IMR-90 (cell line): Measurements from ENCODE around the gene HSPB6. TPM values are rescaled to one million over a fixed set of nuclear protein-coding genes. Genes with fewer than 3 reads are reported as not detected.

Source experiments
- ATAC-seq: fragments of 200-7000 bp; cut with Tn5 transposase; 2 replicates; pipeline ENCODE4 v1.9.1; 2020; ENCODE audit warnings: low read depth, mild to moderate bottlenecking, moderate library complexity
- BruUV-seq: library from RNA; stranded (reverse); fragments of 400-500 nt; replicated peaks from 2 replicates; lab custom pipeline; 2021; lab: Mats Ljungman, UMichigan
- CTCF ChIA-PET: fragments of 300-600 bp; formaldehyde crosslinking; extraction: SDS; loops from one replicate; lab custom pipeline; 2021; ENCODE audit warnings: antibody characterized with exemption; lab: Yijun Ruan, JAX
- POLR2A ChIA-PET: fragments of 300-600 bp; sonication (Branson Sonifier 250); formaldehyde crosslinking; loops from one replicate; lab custom pipeline; 2022; ENCODE audit warnings: antibody characterized with exemption; ENCODE audit not compliant: unreplicated experiment; lab: Charles Lee
- DNase-seq: peaks from one replicate; pipeline ENCODE4 v3.0.0; 2013
- H2AFZ ChIP-seq: replicated peaks from 2 replicates; pipeline ENCODE3; 2013; ENCODE audit warnings: low read length, mild to moderate bottlenecking; ENCODE audit not compliant: poor library complexity
- H2AK5ac ChIP-seq: 2 replicates; pipeline ENCODE4 v1.6.1; 2013; ENCODE audit warnings: low read depth, low read length, inconsistent platforms
- H2AK9ac ChIP-seq: replicated peaks from 2 replicates; pipeline ENCODE3; 2013; ENCODE audit warnings: mild to moderate bottlenecking, low read depth, low read length, moderate library complexity; ENCODE audit not compliant: poor library complexity
- H2BK120ac ChIP-seq: 2 replicates; pipeline ENCODE4 v1.6.1; 2013; ENCODE audit warnings: low read depth, low read length, inconsistent platforms
- H2BK15ac ChIP-seq: 3 replicates; pipeline ENCODE4 v1.6.1; 2013; ENCODE audit warnings: low read depth, low read length, inconsistent platforms
- H2BK20ac ChIP-seq: 2 replicates; pipeline ENCODE4 v1.6.1; 2013; ENCODE audit warnings: low read depth, mild to moderate bottlenecking, inconsistent platforms, low read length, moderate library complexity
- H2BK5ac ChIP-seq: 2 replicates; pipeline ENCODE4 v1.6.1; 2013; ENCODE audit warnings: mild to moderate bottlenecking, low read depth, low read length, inconsistent platforms; ENCODE audit not compliant: poor library complexity, severe bottlenecking
- H3K14ac ChIP-seq: replicated peaks from 2 replicates; pipeline ENCODE4 v1.6.1; 2013; ENCODE audit warnings: low read depth, low read length, inconsistent platforms
- H3K18ac ChIP-seq: 2 replicates; pipeline ENCODE4 v1.6.1; 2013; ENCODE audit warnings: low read depth, low read length, control low read depth
- H3K23ac ChIP-seq: 2 replicates; pipeline ENCODE4 v1.6.1; 2013; ENCODE audit warnings: low read depth, low read length, inconsistent platforms
- H3K27ac ChIP-seq: 2 replicates; pipeline ENCODE4 v1.5.1; 2013; ENCODE audit warnings: mild to moderate bottlenecking, control low read depth, low read length; ENCODE audit not compliant: insufficient read depth
- H3K27me3 ChIP-seq: 2 replicates; pipeline ENCODE4 v1.6.1; 2013; ENCODE audit warnings: low read length; ENCODE audit not compliant: control insufficient read depth, insufficient read depth
- H3K36me3 ChIP-seq: 2 replicates; pipeline ENCODE4 v1.6.1; 2013; ENCODE audit warnings: low read length, mixed read lengths; ENCODE audit not compliant: control insufficient read depth, insufficient read depth
- H3K4ac ChIP-seq: 2 replicates; pipeline ENCODE4 v1.6.1; 2013; ENCODE audit warnings: low read depth, low read length, inconsistent platforms
- H3K4me1 ChIP-seq: 2 replicates; pipeline ENCODE4 v1.6.1; 2013; ENCODE audit warnings: low read length, mixed read lengths; ENCODE audit not compliant: control insufficient read depth, insufficient read depth
- H3K4me2 ChIP-seq: 2 replicates; pipeline ENCODE4 v1.6.1; 2013; ENCODE audit warnings: low read depth, mild to moderate bottlenecking, control low read depth, low read length, moderate library complexity
- H3K4me3 ChIP-seq: 2 replicates; pipeline ENCODE4 v1.5.1; 2013; ENCODE audit warnings: low read depth, mild to moderate bottlenecking, control low read depth, low read length, moderate library complexity; ENCODE audit not compliant: insufficient read depth
- H3K56ac ChIP-seq: 2 replicates; pipeline ENCODE4 v1.6.1; 2013; ENCODE audit warnings: low read length, inconsistent platforms; ENCODE audit not compliant: insufficient read depth; ENCODE audit errors: extremely low read depth
- H3K79me1 ChIP-seq, 2 experiments: 2 replicates each; pipeline ENCODE4 v1.6.1; 2013; ENCODE audit warnings: low read length in 2 of 2, inconsistent platforms in 1 of 2, low read depth in 1 of 2
- H3K9ac ChIP-seq: 2 replicates; pipeline ENCODE4 v1.6.1; 2013; ENCODE audit warnings: low read depth, low read length, control low read depth
- H3K9me1 ChIP-seq: 2 replicates; pipeline ENCODE4 v1.6.1; 2013; ENCODE audit warnings: low read length, inconsistent platforms; ENCODE audit not compliant: insufficient read depth
- H3K9me3 ChIP-seq: 2 replicates; pipeline ENCODE4 v1.6.1; 2013; ENCODE audit warnings: low read length; ENCODE audit not compliant: control insufficient read depth, insufficient read depth
- H4K20me1 ChIP-seq: 2 replicates; pipeline ENCODE4 v1.6.1; 2013; ENCODE audit warnings: low read length, inconsistent platforms; ENCODE audit not compliant: insufficient read depth
- H4K5ac ChIP-seq: 2 replicates; pipeline ENCODE4 v1.6.1; 2013; ENCODE audit warnings: mild to moderate bottlenecking, low read depth, low read length, control low read depth
- H4K8ac ChIP-seq, 2 experiments: 2 replicates each; pipeline ENCODE4 v1.6.1; 2013; ENCODE audit warnings: low read depth in 2 of 2, low read length in 2 of 2, control low read depth in 1 of 2, inconsistent platforms in 1 of 2
- H4K91ac ChIP-seq: 2 replicates; pipeline ENCODE4 v1.6.1; 2013; ENCODE audit warnings: low read depth, low read length, inconsistent platforms; ENCODE audit not compliant: insufficient read depth
- BHLHE40 ChIP-seq: fragments of 150-350 bp; IDR thresholded peaks from 2 replicates; pipeline ENCODE4 v1.6.1; 2016; ENCODE audit warnings: mild to moderate bottlenecking, low read depth, low read length
- CEBPB ChIP-seq: IDR thresholded peaks from 2 replicates; pipeline ENCODE4 v1.6.1; 2012; ENCODE audit warnings: low read depth, low read length, improper control_type of control experiment
- CTCF ChIP-seq: conservative IDR thresholded peaks from 2 replicates; pipeline ENCODE4 v1.5.1; 2012; ENCODE audit warnings: mild to moderate bottlenecking, low read depth, low read length, improper control_type of control experiment
- ELK1 ChIP-seq: fragments of 150-350 bp; IDR thresholded peaks from 2 replicates; pipeline ENCODE4 v1.6.1; 2016; ENCODE audit warnings: low read depth, mild to moderate bottlenecking, low read length, moderate library complexity, borderline replicate concordance
- FOS ChIP-seq: fragments of 150-350 bp; IDR thresholded peaks from 2 replicates; pipeline ENCODE4 v1.6.1; 2016; ENCODE audit warnings: low read depth, low read length
- MAFK ChIP-seq: IDR thresholded peaks from 2 replicates; pipeline ENCODE4 v1.6.1; 2012; ENCODE audit warnings: low read depth, low read length, improper control_type of control experiment
- MAZ ChIP-seq: IDR thresholded peaks from 2 replicates; pipeline ENCODE4 v1.6.1; 2012; ENCODE audit warnings: low read depth, mild to moderate bottlenecking, low read length, improper control_type of control experiment, moderate library complexity, borderline replicate concordance
- MXI1 ChIP-seq: IDR thresholded peaks from 2 replicates; pipeline ENCODE4 v1.6.1; 2012; ENCODE audit warnings: low read depth, mild to moderate bottlenecking, low read length, moderate library complexity, borderline replicate concordance
- NFE2L2 ChIP-seq: fragments of 150-350 bp; IDR thresholded peaks from 2 replicates; pipeline ENCODE4 v1.6.1; 2016; ENCODE audit warnings: low read depth, mild to moderate bottlenecking, low read length
- RAD21 ChIP-seq: IDR thresholded peaks from 2 replicates; pipeline ENCODE4 v1.6.1; 2012; ENCODE audit warnings: low read length, improper control_type of control experiment
- RCOR1 ChIP-seq: IDR thresholded peaks from 2 replicates; pipeline ENCODE4 v1.6.1; 2012; ENCODE audit warnings: mild to moderate bottlenecking, low read length, improper control_type of control experiment; ENCODE audit not compliant: insufficient replicate concordance
- RFX5 ChIP-seq: IDR thresholded peaks from 2 replicates; pipeline ENCODE4 v1.8.0; 2012; ENCODE audit warnings: low read depth, mild to moderate bottlenecking, low read length, moderate library complexity
- SMC3 ChIP-seq: fragments of 150-350 bp; IDR thresholded peaks from 2 replicates; pipeline ENCODE4 v1.6.1; 2016; ENCODE audit warnings: low read depth, mild to moderate bottlenecking, antibody characterized with exemption, low read length, moderate library complexity
- WGBS, 2 experiments: methylation state at CpG; one replicate each; pipeline versions ENCODE4 v1.1.5 to v1.1.7; 2013; ENCODE audit warnings: missing lambda C conversion rate in 2 of 2; ENCODE audit not compliant: insufficient read length in 1 of 2; ENCODE audit errors: extremely low coverage in 2 of 2; 5-methylcytosine and 5-hydroxymethylcytosine counted together
- dilution Hi-C: fragments of 300-500 bp; cut with HindIII; formaldehyde crosslinking; loops from one replicate; pipeline ENCODE4 v1.14.3; 2018; ENCODE audit warnings: low sequenced_read_pairs; ENCODE audit not compliant: unreplicated experiment
- in situ Hi-C: fragments of 300-500 bp; cut with MboI; formaldehyde crosslinking; loops from 3 replicates; pipeline ENCODE4 v1.14.3; 2019; ENCODE audit warnings: low sequenced_read_pairs, inconsistent platforms, mixed read lengths
- intact Hi-C: fragments of 100-400 bp; cut with micrococcal nuclease; formaldehyde crosslinking; loops from 2 replicates; pipeline ENCODE4 v1.10.0; 2022
- polyA plus RNA-seq, 3 experiments: library from polyadenylated mRNA; depleted of rRNA; stranded (reverse); fragments of >200 nt; gene quantifications; 2 replicates each; pipeline ENCODE4 v1.2.3, GENCODE V29; 2012; ENCODE audit warnings: low replicate concordance in 1 of 3
- total RNA-seq: library from RNA; depleted of rRNA; stranded (reverse); fragments of >200 nt; gene quantifications from 2 replicates; pipeline ENCODE4 v1.2.3, GENCODE V29; 2012

The HSPB6 gene
- total and polyA plus RNA-seq, 2 of the 4 experiments (the other 2 are of a cell fraction): 5.7 to 206 TPM

- Histone ChIP-seq H4K8ac (no peak overlapping the region), H2AK9ac (no peak overlapping the region), H3K14ac (no peak overlapping the region), H3K9me3 (no peaks in the 10 kb centered on the region), H2BK5ac (no peak overlapping the region), H2AK5ac (no peak overlapping the region), H3K23ac (no peak overlapping the region), H3K36me3 (no peaks in the 10 kb centered on the region), H2BK120ac (no peak overlapping the region), H2BK15ac (no peak overlapping the region), H3K18ac (no peak overlapping the region), H3K9me1 (no peaks in the 10 kb centered on the region), H3K4me3 (no peak overlapping the region), H3K4me1 (no peaks in the 10 kb centered on the region), H4K5ac (no peak overlapping the region), H3K27ac (no peak overlapping the region), H3K4ac (no peak overlapping the region), H4K91ac (no peak overlapping the region), H3K27me3 (no peaks in the 10 kb centered on the region), H3K79me1 (no peaks in the 10 kb centered on the region), H3K4me2 (no peak overlapping the region), H2BK20ac (no peak overlapping the region), H3K9ac (no peak overlapping the region), H2AFZ (no peak overlapping the region), H3K56ac (no peak overlapping the region), H4K20me1 (no peaks in the 10 kb centered on the region)
- no peak for TF ChIP-seq CEBPB
- TF ChIP-seq ELK1: no peak
- no peak for TF ChIP-seq MAZ
- no peak for TF ChIP-seq MAFK
- TF ChIP-seq RFX5: no peak
- no peak for TF ChIP-seq RCOR1
- TF ChIP-seq FOS: no peak
- no peak for TF ChIP-seq MXI1
- TF ChIP-seq NFE2L2: no peak
- no peak for TF ChIP-seq RAD21
- no peak for TF ChIP-seq BHLHE40
- no peak for TF ChIP-seq SMC3
- TF ChIP-seq CTCF: no peak
- no TSS peak for BruUV-seq
- DNase-seq (no peak), ATAC-seq (no peak)
- in situ Hi-C loops (no loop called here), dilution Hi-C loops (no loop called here), intact Hi-C loops (no loop called here)
- WGBS, 2 experiments: no CpG with 5 or more reads among the region's 1 CpG
- POLR2A ChIA-PET: no interaction called here
- CTCF ChIA-PET: interaction anchor here (0.8 kb wide), 1 partner anchor 21 kb away, joined by 8 read pairs; no protein-coding TSS in a partner anchor
Measured at GRCh38 chr19:35708391-35708790, 48.4 kb downstream of the HSPB6 start.
